ENCODE results near the gene ANGPT4. TPM values are rescaled to one million over a fixed set of nuclear protein-coding genes. Genes with fewer than 3 reads are reported as not detected.

ANGPT4 gene
- total RNA-seq, 4 donors from 2014 or later, result 0.63 to 4.7 (median 1.3) TPM

GRCh38 chr20:844473-845225 is 71.5 kb downstream of the ANGPT4 start:
- H3K27me3 ChIP-seq, result peaks cover 0 to 47% of the 10 kb centered on the region in 2 donors
- 8 to 13% methylated on average over 28 to 36 of the region's 47 CpGs for WGBS, 2 donors

GRCh38 chr20:843912-844311 is 72.2 kb downstream of the ANGPT4 start:
- Histone ChIP-seq H3K36me3 (no peaks in the 10 kb centered on the region), H3K27ac (peak overlapping the region in 1 of 4 donors; percentile 23), H3K4me1 (peaks cover 0 to 43% (median 15%) of the 10 kb centered on the region in 4 donors), H3K27me3 (peaks cover 0 to 47% of the 10 kb centered on the region in 2 donors), H3K4me3 (no peak overlapping the region), H3K9me3 (no peaks in the 10 kb centered on the region)
- TF ChIP-seq POLR2A (IDR thresholded peaks at IDR 0.05), result no peak
- TF ChIP-seq EP300 (IDR thresholded peaks at IDR 0.05), result no peak
- TF ChIP-seq CTCF (IDR thresholded peaks at IDR 0.05), result no peak
- WGBS, 2 donors, result 77 to 88% methylated on average over 9 of the region's 9 CpGs
- DNase-seq (ENCODE audit: low spot score in 2 of 2), result no peak

More at GRCh38 chr20:844473-845225, 71.5 kb downstream of the ANGPT4 start:
- no peak for TF ChIP-seq POLR2A (IDR thresholded peaks at IDR 0.05)
- TF ChIP-seq EP300 (IDR thresholded peaks at IDR 0.05), result no peak
- no peak for TF ChIP-seq CTCF (IDR thresholded peaks at IDR 0.05)
- peak; percentile 63 to 83 for DNase-seq (ENCODE audit: low spot score in 2 of 2)
- no peaks in the 10 kb centered on the region for H3K36me3 ChIP-seq
- peaks cover 0 to 43% (median 15%) of the 10 kb centered on the region in 4 donors for H3K4me1 ChIP-seq
- H3K27ac ChIP-seq, result no peak overlapping the region
- H3K9me3 ChIP-seq, result no peaks in the 10 kb centered on the region
- peak overlapping the region in 3 of 4 donors; percentile 8 to 44 (median 38) for H3K4me3 ChIP-seq

DNA sequence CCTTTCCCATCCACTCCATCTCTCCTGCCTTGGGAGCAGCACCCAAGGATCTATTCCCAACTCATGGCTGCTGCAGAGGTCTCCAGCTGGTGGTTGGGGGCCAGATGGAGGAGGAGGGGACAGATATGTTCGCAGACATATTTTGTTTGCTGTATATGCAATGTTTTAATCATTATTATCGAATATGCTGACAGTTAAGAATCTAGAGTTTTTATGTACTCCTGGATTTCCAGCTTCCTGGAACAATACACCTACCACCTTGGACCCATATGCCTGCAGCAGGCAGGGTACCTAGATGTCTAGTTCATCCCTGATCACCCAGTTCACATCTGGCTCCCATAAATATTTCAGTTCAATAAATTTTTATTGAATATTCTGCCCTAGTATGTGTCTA is 73.6 kb downstream of the ANGPT4 start:
- no peaks in the 10 kb centered on the region for H3K36me3 ChIP-seq
- peaks cover 0 to 47% of the 10 kb centered on the region in 2 donors for H3K27me3 ChIP-seq
- 87 to 90% methylated on average over 2 of the region's 2 CpGs for WGBS, 2 donors
- H3K9me3 ChIP-seq, result peaks cover 0 to 8% (median 0%) of the 10 kb centered on the region in 4 donors
- H3K27ac ChIP-seq, result no peak overlapping the region
- H3K4me3 ChIP-seq, result no peak overlapping the region
- DNase-seq (ENCODE audit: low spot score in 2 of 2), result no peak
- TF ChIP-seq POLR2A (IDR thresholded peaks at IDR 0.05) (no peak), CTCF (IDR thresholded peaks at IDR 0.05) (no peak), EP300 (IDR thresholded peaks at IDR 0.05) (no peak)
- peaks cover 0 to 43% (median 14%) of the 10 kb centered on the region in 4 donors for H3K4me1 ChIP-seq

- H3K27ac ChIP-seq, result peak overlapping the region in 1 of 4 donors; percentile 43
- peaks cover 0 to 40% (median 13%) of the 10 kb centered on the region in 4 donors for H3K4me1 ChIP-seq
- 35 to 41% methylated on average over 57 to 59 of the region's 62 CpGs for WGBS, 2 donors
- peak overlapping the region in 2 of 4 donors; percentile 33 to 36 for H3K4me3 ChIP-seq
- no peak for DNase-seq (ENCODE audit: low spot score in 2 of 2)
- TF ChIP-seq POLR2A (IDR thresholded peaks at IDR 0.05) (no peak), EP300 (IDR thresholded peaks at IDR 0.05) (no peak), CTCF (IDR thresholded peaks at IDR 0.05) (no peak)
- H3K36me3 ChIP-seq, result no peaks in the 10 kb centered on the region
- peaks cover 0 to 8% (median 0%) of the 10 kb centered on the region in 4 donors for H3K9me3 ChIP-seq
- H3K27me3 ChIP-seq, result peaks cover 0 to 47% of the 10 kb centered on the region in 2 donors
These were observed 74.3 kb downstream of the ANGPT4 start for GRCh38 chr20:841568-842546.

Data from tibial nerve (tissue), 4 donors.